Lower leg skin (tissue), 4 donors: ENCODE measurements around the gene KCNK13. TPM values are rescaled to one million over a fixed set of nuclear protein-coding genes. Genes with fewer than 3 reads are reported as not detected.

Source experiments
- DNase-seq, 2 donors: peaks; one replicate each; pipeline ENCODE4 v3.0.0-alpha.2; 2019; ENCODE audit warnings: low spot score in 2 of 2
- H3K4me3 ChIP-seq: fragments of 200-600 bp; sonication (generic); 2 replicates; pipeline ENCODE4 v1.5.1; 2017; ENCODE audit warnings: mild to moderate bottlenecking, low read depth; ENCODE audit not compliant: poor library complexity, severe bottlenecking
- CTCF ChIP-seq, 3 donors: fragments of 450-650 bp; IDR thresholded peaks; one replicate each; pipeline ENCODE4 v1.5.1; 2016; ENCODE audit warnings: antibody characterized with exemption in 3 of 3, mild to moderate bottlenecking in 3 of 3, moderate library complexity in 2 of 3
- POLR2A ChIP-seq, 2 donors: fragments of 450-650 bp; IDR thresholded peaks; one replicate each; pipeline ENCODE4 v1.6.1; 2016 to 2017; ENCODE audit warnings: antibody characterized with exemption in 2 of 2, mild to moderate bottlenecking in 1 of 2, moderate library complexity in 1 of 2
- WGBS, 2 donors: methylation state at CpG; one replicate each; pipeline ENCODE4 v1.1.5; 2018; 5-methylcytosine and 5-hydroxymethylcytosine counted together
- intact Hi-C: fragments of 100-400 bp; cut with DNase I; formaldehyde crosslinking; loops from one replicate; pipeline ENCODE4 v1.15.0; 2023; ENCODE audit warnings: low total_unique reads
- total RNA-seq, 4 donors: library from RNA; depleted of rRNA; stranded (reverse); fragments of >200 nt; gene quantifications; one replicate each; pipeline ENCODE4 v1.1.0, GENCODE V29; 2016

The KCNK13 gene
- total RNA-seq, 4 donors from 2014 or later: 0.12 to 0.46 (median 0.16) TPM; not detected in 1

- H3K4me3 ChIP-seq: no peak overlapping the region
- no peak for TF ChIP-seq CTCF (IDR thresholded peaks at IDR 0.05)
- no peak for TF ChIP-seq POLR2A (IDR thresholded peaks at IDR 0.05)
- intact Hi-C loops: no loop called here
- DNase-seq: no peak
- WGBS, 2 donors: 14 to 15% methylated on average over 1 of the region's 1 CpG
Observed at GRCh38 chr14:90091393-90091792, 29.6 kb downstream of the KCNK13 start.

- 50 to 74% methylated on average over 2 of the region's 2 CpGs for WGBS, 2 donors
- DNase-seq: no peak
- intact Hi-C loops: no loop called here
- no peak for TF ChIP-seq POLR2A (IDR thresholded peaks at IDR 0.05)
- no peak for TF ChIP-seq CTCF (IDR thresholded peaks at IDR 0.05)
- H3K4me3 ChIP-seq: no peak overlapping the region
Observed at GRCh38 chr14:90093942-90094595, 32.3 kb downstream of the KCNK13 start.

- intact Hi-C loops: no loop called here
Observed at GRCh38 chr14:90095096-90095495, 33.3 kb downstream of the KCNK13 start.

GRCh38 chr14:90096566-90096965 lies 34.8 kb downstream of the KCNK13 start:
- no peak for DNase-seq

More at GRCh38 chr14:90095096-90095495, 33.3 kb downstream of the KCNK13 start:
- TF ChIP-seq POLR2A (IDR thresholded peaks at IDR 0.05) (no peak), CTCF (IDR thresholded peaks at IDR 0.05) (no peak)
- WGBS, 2 donors: 88 to 90% methylated on average over 4 of the region's 4 CpGs
- H3K4me3 ChIP-seq: no peak overlapping the region
- DNase-seq: no peak

GRCh38 chr14:90103808-90104207 lies 42.0 kb downstream of the KCNK13 start:
- no peak overlapping the region for H3K4me3 ChIP-seq
- DNase-seq: no peak
- no peak for TF ChIP-seq POLR2A (IDR thresholded peaks at IDR 0.05)
- no peak for TF ChIP-seq CTCF (IDR thresholded peaks at IDR 0.05)
- intact Hi-C loops: no loop called here
- 74 to 81% methylated on average over 3 of the region's 3 CpGs for WGBS, 2 donors

More at GRCh38 chr14:90096566-90096965, 34.8 kb downstream of the KCNK13 start:
- 34 to 72% methylated on average over 1 of the region's 1 CpG for WGBS, 2 donors
- no peak overlapping the region for H3K4me3 ChIP-seq
- TF ChIP-seq POLR2A (IDR thresholded peaks at IDR 0.05) (no peak), CTCF (IDR thresholded peaks at IDR 0.05) (no peak)
- intact Hi-C loops: no loop called here

GRCh38 chr14:90105756-90106155 lies 44.0 kb downstream of the KCNK13 start:
- intact Hi-C loops: no loop called here
- TF ChIP-seq CTCF (IDR thresholded peaks at IDR 0.05) (no peak), POLR2A (IDR thresholded peaks at IDR 0.05) (no peak)
- 74 to 78% methylated on average over 4 of the region's 4 CpGs for WGBS, 2 donors

More at GRCh38 chr14:90105756-90106155, 44.0 kb downstream of the KCNK13 start:
- DNase-seq: no peak
- no peak overlapping the region for H3K4me3 ChIP-seq
